Stomach (tissue), 4 donors: ENCODE data around the gene CSNK2A1.

Experiments used
- CTCF ChIP-seq, 7 experiments: fragments of 450-650 bp in 4 of 7; fragments of 200-600 bp in 3 of 7; sonication (generic) in 3 of 7; IDR thresholded peaks; one replicate each; pipeline ENCODE4 v1.5.1; 2016 to 2019; ENCODE audit warnings: antibody characterized with exemption in 7 of 7, control low read depth in 2 of 7, mild to moderate bottlenecking in 1 of 7
- EP300 ChIP-seq: sonication (generic); formaldehyde crosslinking; IDR thresholded peaks from one replicate; pipeline ENCODE4 v1.6.1; 2017; ENCODE audit warnings: antibody characterized with exemption

GRCh38 chr20:432677-433299 lies 110.8 kb downstream of the CSNK2A1 start:
- no peak for TF ChIP-seq CTCF (IDR thresholded peaks at IDR 0.05)
- no peak for TF ChIP-seq EP300
